NCI-H187 (cell line): Measurements from ENCODE around the gene ERMAP.
"Not testable (repeated sequence)": the region's sequence is repeated elsewhere in the genome, so short reads cannot be mapped to it uniquely, and the experiment has no call there.

Source experiments
- DNase-seq, 2 experiments: peaks; one replicate each; lab custom pipeline; 2025; lab: John Stamatoyannopoulos, UW

The ERMAP gene

GRCh38 chr1:42807056-42807668, 9.8 kb upstream of the ERMAP start:
- DNase-seq: no peak

- DNase-seq: not testable (repeated sequence)
These were observed 2.1 kb upstream of the ERMAP start for GRCh38 chr1:42814815-42815214.

GRCh38 chr1:42815941-42816584, 859 bp upstream of the ERMAP start:
- DNase-seq: no peak

- no peak for DNase-seq
These were observed 482 bp downstream of the ERMAP start for GRCh38 chr1:42817440-42817767.

GRCh38 chr1:42817976-42818375, 1.1 kb downstream of the ERMAP start:
- DNase-seq: no peak

GRCh38 chr1:42820813-42821212, 3.9 kb downstream of the ERMAP start:
- no peak for DNase-seq

GRCh38 chr1:42821690-42822089, 4.8 kb downstream of the ERMAP start:
- DNase-seq: no peak

GRCh38 chr1:42822800-42823392, 6.0 kb downstream of the ERMAP start:
- DNase-seq: no peak

GRCh38 chr1:42824481-42825035, 7.6 kb downstream of the ERMAP start:
- DNase-seq: no peak

GRCh38 chr1:42825036-42825851, 8.3 kb downstream of the ERMAP start:
- no peak for DNase-seq

GRCh38 chr1:42830631-42831030, 13.7 kb downstream of the ERMAP start:
- DNase-seq: no peak

- no peak for DNase-seq
These were observed 14.4 kb downstream of the ERMAP start for GRCh38 chr1:42831273-42831672.

- no peak for DNase-seq
These were observed 15.8 kb downstream of the ERMAP start for GRCh38 chr1:42832641-42833240.

GRCh38 chr1:42833981-42834380, 17.1 kb downstream of the ERMAP start:
- no peak for DNase-seq

GRCh38 chr1:42834803-42835202, 17.9 kb downstream of the ERMAP start:
- no peak for DNase-seq

GRCh38 chr1:42835422-42835821, 18.5 kb downstream of the ERMAP start:
- DNase-seq: no peak

GRCh38 chr1:42837709-42838108, 20.8 kb downstream of the ERMAP start:
- no peak for DNase-seq

GRCh38 chr1:42838482-42839190, 21.7 kb downstream of the ERMAP start:
- no peak for DNase-seq

- DNase-seq: no peak
These were observed 24.1 kb downstream of the ERMAP start for GRCh38 chr1:42841010-42841409.

GRCh38 chr1:42841440-42842147, 24.7 kb downstream of the ERMAP start:
- DNase-seq: no peak

GRCh38 chr1:42844592-42845140, 27.7 kb downstream of the ERMAP start:
- DNase-seq: no peak
